Glutamatergic neuron (in vitro differentiated cells): ENCODE data around the gene NTM. TPM values are rescaled to one million over a fixed set of nuclear protein-coding genes. Genes with fewer than 3 reads are reported as not detected.

Experiments
- DNase-seq: peaks from one replicate; pipeline ENCODE4 v3.0.0; 2022
- H3K27ac Mint-ChIP-seq: one replicate; pipeline ENCODE4 v1.8.0; 2020; ENCODE audit warnings: mild to moderate bottlenecking, mixed read lengths, inconsistent platforms; ENCODE audit not compliant: unreplicated experiment
- H3K27me3 Mint-ChIP-seq: one replicate; pipeline ENCODE4 v1.8.0; 2020; ENCODE audit warnings: mild to moderate bottlenecking, moderate library complexity, mixed read lengths, inconsistent platforms; ENCODE audit not compliant: unreplicated experiment
- H3K36me3 Mint-ChIP-seq: one replicate; pipeline ENCODE4 v1.8.0; 2020; ENCODE audit warnings: mild to moderate bottlenecking, mixed read lengths, inconsistent platforms; ENCODE audit not compliant: unreplicated experiment
- H3K4me1 Mint-ChIP-seq: one replicate; pipeline ENCODE4 v1.8.0; 2020; ENCODE audit warnings: mild to moderate bottlenecking, low read depth, mixed read lengths, inconsistent platforms; ENCODE audit not compliant: unreplicated experiment
- H3K4me3 Mint-ChIP-seq: one replicate; pipeline ENCODE4 v1.8.0; 2020; ENCODE audit warnings: mild to moderate bottlenecking, mixed read lengths, inconsistent platforms; ENCODE audit not compliant: unreplicated experiment
- H3K9me3 Mint-ChIP-seq: one replicate; pipeline ENCODE4 v1.8.0; 2020; ENCODE audit warnings: mild to moderate bottlenecking, moderate library complexity, mixed read lengths, inconsistent platforms; ENCODE audit not compliant: unreplicated experiment
- total RNA-seq: library from RNA; stranded (reverse); fragmentation: NEBNext Ultra II Directional; extraction: Animal tissue kit (Norgen Biotek cat#: 25700); gene quantifications from one replicate; pipeline ENCODE4 v1.2.1, GENCODE V29; 2021; ENCODE audit not compliant: unreplicated experiment
- TF ChIP-seq, protein P1 (sequence below): fragments of 200-600 bp; sonication (generic); IDR thresholded peaks from one replicate; pipeline ENCODE4 v1.5.0; 2021; ENCODE audit not compliant: partially characterized antibody, unreplicated experiment

Gene NTM
- total RNA-seq, 1 donor from 2014 or later = 1.2 TPM

DNA sequence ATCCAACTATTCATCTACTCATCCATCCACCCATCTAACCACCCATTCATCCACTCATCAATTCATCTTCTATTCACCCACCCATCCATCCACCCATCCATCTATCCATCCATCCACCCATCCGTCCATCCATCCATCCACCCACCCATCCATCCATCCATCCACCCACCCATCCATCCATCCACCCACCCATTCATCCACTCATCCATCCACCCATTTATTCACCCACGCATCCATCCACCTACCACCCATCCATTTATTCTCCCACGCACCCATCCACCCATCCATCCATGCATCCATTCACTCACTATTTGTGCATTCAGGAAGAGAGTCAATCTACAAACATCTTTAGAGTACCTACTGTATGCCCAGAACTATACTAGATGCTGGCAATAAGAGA lies 482.3 kb downstream of the NTM start:
- peaks cover 4% of the 10 kb centered on the region for H3K9me3 Mint-ChIP-seq

DNA sequence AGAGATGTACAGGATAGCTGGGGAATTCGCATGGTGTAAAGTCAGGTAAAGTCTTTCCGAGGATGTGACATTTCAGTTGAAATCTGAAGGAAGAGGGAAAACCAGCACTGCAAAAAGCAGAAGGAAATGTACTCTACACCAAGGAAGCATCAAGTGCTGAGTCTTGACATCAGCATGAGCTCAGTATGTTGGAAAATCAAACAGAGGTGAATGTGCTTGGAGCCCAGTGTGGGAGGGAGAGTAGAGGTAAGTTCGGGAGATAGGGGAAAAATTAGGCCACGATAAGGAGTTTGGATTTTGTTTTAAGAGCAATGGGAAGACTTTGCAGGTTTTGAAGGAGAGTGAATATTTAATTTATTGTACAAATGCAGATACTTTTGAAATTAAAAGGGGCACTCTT lies 484.0 kb downstream of the NTM start:
- Mint-ChIP-seq H3K4me1 (no peaks in the 10 kb centered on the region), H3K27ac (no peak overlapping the region), H3K4me3 (no peak overlapping the region), H3K9me3 (peaks cover 4% of the 10 kb centered on the region), H3K27me3 (no peaks in the 10 kb centered on the region), H3K36me3 (no peaks in the 10 kb centered on the region)
- no peak for DNase-seq
- TF ChIP-seq, protein P1, sequence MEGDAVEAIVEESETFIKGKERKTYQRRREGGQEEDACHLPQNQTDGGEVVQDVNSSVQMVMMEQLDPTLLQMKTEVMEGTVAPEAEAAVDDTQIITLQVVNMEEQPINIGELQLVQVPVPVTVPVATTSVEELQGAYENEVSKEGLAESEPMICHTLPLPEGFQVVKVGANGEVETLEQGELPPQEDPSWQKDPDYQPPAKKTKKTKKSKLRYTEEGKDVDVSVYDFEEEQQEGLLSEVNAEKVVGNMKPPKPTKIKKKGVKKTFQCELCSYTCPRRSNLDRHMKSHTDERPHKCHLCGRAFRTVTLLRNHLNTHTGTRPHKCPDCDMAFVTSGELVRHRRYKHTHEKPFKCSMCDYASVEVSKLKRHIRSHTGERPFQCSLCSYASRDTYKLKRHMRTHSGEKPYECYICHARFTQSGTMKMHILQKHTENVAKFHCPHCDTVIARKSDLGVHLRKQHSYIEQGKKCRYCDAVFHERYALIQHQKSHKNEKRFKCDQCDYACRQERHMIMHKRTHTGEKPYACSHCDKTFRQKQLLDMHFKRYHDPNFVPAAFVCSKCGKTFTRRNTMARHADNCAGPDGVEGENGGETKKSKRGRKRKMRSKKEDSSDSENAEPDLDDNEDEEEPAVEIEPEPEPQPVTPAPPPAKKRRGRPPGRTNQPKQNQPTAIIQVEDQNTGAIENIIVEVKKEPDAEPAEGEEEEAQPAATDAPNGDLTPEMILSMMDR = no peak

More for the DNA sequence above, 482.3 kb downstream of the NTM start:
- H3K27me3 Mint-ChIP-seq = no peaks in the 10 kb centered on the region
- no peak overlapping the region for H3K27ac Mint-ChIP-seq
- DNase-seq = no peak
- no peak overlapping the region for H3K4me3 Mint-ChIP-seq
- TF ChIP-seq, protein P1 = no peak
- H3K36me3 Mint-ChIP-seq = no peaks in the 10 kb centered on the region
- H3K4me1 Mint-ChIP-seq = no peaks in the 10 kb centered on the region

DNA sequence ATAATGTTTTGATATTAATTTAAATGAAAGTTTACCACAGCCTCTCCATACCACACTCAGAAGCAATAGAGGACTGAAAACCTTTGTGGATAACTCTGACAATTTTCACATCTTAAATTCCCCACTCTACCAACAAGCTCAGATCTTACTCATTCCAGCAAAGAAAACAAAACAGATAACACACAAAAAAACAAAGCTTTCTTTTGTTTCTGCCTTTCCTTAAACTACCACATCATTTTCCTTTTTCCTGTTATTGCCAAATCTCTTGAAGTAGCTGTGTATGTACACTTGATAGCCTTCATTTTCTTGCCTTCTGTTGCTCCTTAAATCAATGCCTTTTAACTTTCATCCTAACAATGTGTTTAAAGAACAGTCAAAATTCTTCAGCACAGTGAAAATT lies 484.9 kb downstream of the NTM start:
- TF ChIP-seq, protein P1 = no peak
- Mint-ChIP-seq H3K27me3 (no peaks in the 10 kb centered on the region), H3K36me3 (no peaks in the 10 kb centered on the region), H3K4me3 (no peak overlapping the region), H3K4me1 (no peaks in the 10 kb centered on the region), H3K9me3 (peaks cover 4% of the 10 kb centered on the region), H3K27ac (no peak overlapping the region)
- no peak for DNase-seq

DNA sequence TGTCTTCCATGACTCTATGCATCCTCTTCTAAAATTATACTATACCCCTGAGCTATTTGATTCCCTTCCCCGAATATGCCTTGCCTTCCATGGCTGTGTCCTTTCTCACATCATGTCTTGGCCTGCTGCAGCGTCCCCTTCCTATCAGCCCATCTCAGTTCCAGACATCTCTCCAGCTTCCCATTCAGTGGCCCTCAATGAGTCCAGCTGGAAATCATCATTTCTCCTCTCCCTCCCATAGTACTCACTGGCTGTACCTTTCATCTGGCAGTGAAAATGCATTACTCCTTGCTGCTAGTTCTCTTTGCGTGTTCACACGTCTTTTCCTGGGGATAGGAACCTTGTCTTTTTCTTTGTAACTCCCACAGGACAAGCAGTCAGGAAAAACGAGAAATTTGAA lies 486.8 kb downstream of the NTM start:
- no peak for DNase-seq
- TF ChIP-seq, protein P1 = no peak
- Mint-ChIP-seq H3K4me1 (peaks cover 3% of the 10 kb centered on the region), H3K27ac (no peak overlapping the region), H3K36me3 (no peaks in the 10 kb centered on the region), H3K27me3 (no peaks in the 10 kb centered on the region), H3K4me3 (no peak overlapping the region), H3K9me3 (peaks cover 4% of the 10 kb centered on the region)

DNA sequence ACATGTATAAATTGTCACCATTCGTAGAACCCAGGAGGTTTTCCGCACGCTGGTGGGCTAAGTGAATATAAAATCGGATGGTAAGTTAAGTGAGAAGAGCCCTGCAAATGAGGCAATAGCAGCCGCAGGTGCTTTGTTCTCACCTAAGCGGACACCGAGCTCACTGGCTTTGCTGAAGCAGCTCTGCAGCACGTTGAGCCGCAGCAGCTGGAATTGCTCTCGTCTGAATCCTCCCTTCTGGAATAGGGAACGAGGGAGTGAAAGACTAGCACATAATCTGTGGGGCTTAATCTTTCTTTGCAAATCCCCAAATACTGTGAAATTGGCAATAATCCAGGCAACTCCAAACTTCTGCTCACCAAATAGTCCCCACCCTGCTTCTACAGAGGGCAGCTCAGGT lies 488.1 kb downstream of the NTM start:
- H3K36me3 Mint-ChIP-seq = no peaks in the 10 kb centered on the region
- peaks cover 7% of the 10 kb centered on the region for H3K4me1 Mint-ChIP-seq
- TF ChIP-seq, protein P1 = no peak
- no peak for DNase-seq
- no peak overlapping the region for H3K4me3 Mint-ChIP-seq
- peaks cover under 1% of the 10 kb centered on the region for H3K9me3 Mint-ChIP-seq
- H3K27ac Mint-ChIP-seq = no peak overlapping the region
- no peaks in the 10 kb centered on the region for H3K27me3 Mint-ChIP-seq
